SK-N-SH (cell line): ENCODE measurements around the gene RERG. TPM values are rescaled to one million over a fixed set of nuclear protein-coding genes. Genes with fewer than 3 reads are reported as not detected.

Experiments used
- CTCF ChIA-PET: fragments of 300-600, 350-600 bp; formaldehyde crosslinking; extraction: SDS; loops from one replicate; lab custom pipeline; 2021; lab: Yijun Ruan, JAX
- POLR2A ChIA-PET: fragments of 350-600 bp; sonication (Branson Sonifier 250); formaldehyde crosslinking; extraction: SDS; loops from one replicate; lab custom pipeline; 2020; ENCODE audit warnings: antibody characterized with exemption, inconsistent platforms; lab: Yijun Ruan, JAX
- DNase-seq: peaks from one replicate; pipeline ENCODE4 v3.0.0; 2012
- H2AFZ ChIP-seq: fragments of 200-600 bp; sonication (generic); 2 replicates; pipeline ENCODE4 v1.8.1; 2016; ENCODE audit warnings: antibody characterized with exemption, mild to moderate bottlenecking, low read depth
- H3F3A ChIP-seq: fragments of 200-600 bp; sonication (generic); replicated peaks from 2 replicates; pipeline ENCODE3; 2016; ENCODE audit warnings: antibody characterized with exemption, mild to moderate bottlenecking; ENCODE audit not compliant: insufficient read depth
- H3K27ac ChIP-seq, 2 experiments: fragments of 200-500 bp in 1 of 2; fragments of 200-600 bp in 1 of 2; sonication (Bioruptor generic) in 1 of 2; sonication (generic), shearing (Covaris generic) in 1 of 2; 2 replicates each; pipeline versions ENCODE4 v1.5.1 to v1.6.1; 2014 to 2016; ENCODE audit warnings: low read depth in 2 of 2, inconsistent platforms in 1 of 2, low read length in 1 of 2, mild to moderate bottlenecking in 1 of 2, mixed read lengths in 1 of 2
- H3K27me3 ChIP-seq: fragments of 200-600 bp; sonication (generic), shearing (Covaris generic); 2 replicates; pipeline ENCODE4 v1.6.1; 2016; ENCODE audit warnings: mixed run types; ENCODE audit not compliant: insufficient read depth
- H3K36me3 ChIP-seq, 2 experiments: fragments of 200-500 bp in 1 of 2; fragments of 200-600 bp in 1 of 2; sonication (Bioruptor generic) in 1 of 2; sonication (generic) in 1 of 2; replicated peaks in 1 of 2; 2 replicates each; pipeline versions ENCODE3 to v1.5.1; 2014 to 2016; ENCODE audit warnings: low read length in 1 of 2, mild to moderate bottlenecking in 1 of 2; ENCODE audit not compliant: insufficient read depth in 2 of 2, control insufficient read depth in 1 of 2
- H3K4me1 ChIP-seq, 2 experiments: fragments of 200-500 bp in 1 of 2; fragments of 200-600 bp in 1 of 2; sonication (Bioruptor generic) in 1 of 2; sonication (generic), shearing (Covaris generic) in 1 of 2; 2 replicates each; pipeline versions ENCODE4 v1.5.1 to v1.6.1; 2014 to 2016; ENCODE audit warnings: low read depth in 1 of 2, low read length in 1 of 2, mixed run types in 1 of 2; ENCODE audit not compliant: insufficient read depth in 2 of 2, control insufficient read depth in 1 of 2
- H3K4me2 ChIP-seq: fragments of 200-600 bp; sonication (generic), shearing (Covaris generic); 2 replicates; pipeline ENCODE4 v1.6.1; 2017; ENCODE audit warnings: mixed run types
- H3K4me3 ChIP-seq, 2 experiments: fragments of 200-500 bp in 1 of 2; fragments of 200-600 bp in 1 of 2; sonication (Bioruptor generic) in 1 of 2; sonication (generic), shearing (Covaris generic) in 1 of 2; 2 replicates each; pipeline versions ENCODE4 v1.5.1 to v1.8.1; 2014 to 2016; ENCODE audit warnings: low read depth in 2 of 2, inconsistent platforms in 1 of 2, low read length in 1 of 2, mild to moderate bottlenecking in 1 of 2, mixed read lengths in 1 of 2, moderate library complexity in 1 of 2
- H3K79me2 ChIP-seq: fragments of 200-600 bp; sonication (generic); 2 replicates; pipeline ENCODE4 v1.8.1; 2017; ENCODE audit warnings: mild to moderate bottlenecking; ENCODE audit not compliant: insufficient read depth
- H3K9ac ChIP-seq: fragments of 200-600 bp; sonication (generic); 2 replicates; pipeline ENCODE4 v1.6.1; 2017; ENCODE audit warnings: mixed run types
- H3K9me2 ChIP-seq: fragments of 200-600 bp; sonication (generic); 2 replicates; pipeline ENCODE4 v1.6.1; 2017; ENCODE audit warnings: mixed run types
- H3K9me3 ChIP-seq: fragments of 200-600 bp; sonication (generic); 2 replicates; pipeline ENCODE4 v1.6.1; 2017; ENCODE audit warnings: mixed run types, mild to moderate bottlenecking, moderate library complexity
- H4K20me1 ChIP-seq: fragments of 200-600 bp; sonication (generic); 2 replicates; pipeline ENCODE4 v1.6.1; 2017; ENCODE audit warnings: mild to moderate bottlenecking, mixed run types; ENCODE audit not compliant: insufficient read depth
- FOSL2 ChIP-seq: IDR thresholded peaks from 2 replicates; pipeline ENCODE4 v1.4.0; 2012; ENCODE audit warnings: low read depth, mild to moderate bottlenecking, moderate library complexity, borderline replicate concordance
- FOXJ3 ChIP-seq: sonication (generic); formaldehyde crosslinking; IDR thresholded peaks from 2 replicates; pipeline ENCODE4 v1.5.1; 2020; ENCODE audit warnings: mild to moderate bottlenecking, missing genetic modification reagents
- FOXM1 ChIP-seq: IDR thresholded peaks from 2 replicates; pipeline ENCODE4 v1.4.0; 2012; ENCODE audit warnings: low read depth, mild to moderate bottlenecking
- GABPA ChIP-seq: IDR thresholded peaks from 2 replicates; pipeline ENCODE4 v1.4.0; 2012; ENCODE audit warnings: low read depth, mild to moderate bottlenecking
- GATA2 ChIP-seq: sonication (generic); formaldehyde crosslinking; IDR thresholded peaks from 2 replicates; pipeline ENCODE4 v1.5.0; 2020; ENCODE audit warnings: mild to moderate bottlenecking, missing genetic modification reagents
- MAX ChIP-seq: IDR thresholded peaks from 2 replicates; pipeline ENCODE4 v1.4.0; 2012; ENCODE audit warnings: low read depth
- MEF2A ChIP-seq: IDR thresholded peaks from 2 replicates; pipeline ENCODE4 v1.4.0; 2012; ENCODE audit warnings: low read depth, borderline replicate concordance
- NFIC ChIP-seq: IDR thresholded peaks from 2 replicates; pipeline ENCODE4 v1.4.0; 2012; ENCODE audit warnings: borderline replicate concordance
- NRF1 ChIP-seq: IDR thresholded peaks from 2 replicates; pipeline ENCODE4 v1.6.1; 2012; ENCODE audit warnings: low read depth, mild to moderate bottlenecking, low read length
- POLR2AphosphoS5 ChIP-seq: IDR thresholded peaks from 2 replicates; pipeline ENCODE4 v1.6.1; 2012; ENCODE audit warnings: low read depth, low read length
- RAD21 ChIP-seq: IDR thresholded peaks from 2 replicates; pipeline ENCODE4 v1.6.1; 2012; ENCODE audit warnings: mild to moderate bottlenecking, low read length
- RCOR1 ChIP-seq: fragments of 150-350 bp; IDR thresholded peaks from 2 replicates; pipeline ENCODE4 v1.6.1; 2017; ENCODE audit warnings: antibody characterized with exemption, low read length
- REST ChIP-seq: IDR thresholded peaks from 2 replicates; pipeline ENCODE4 v1.6.1; 2012; ENCODE audit warnings: mild to moderate bottlenecking, low read depth, low read length, moderate library complexity
- SIN3A ChIP-seq: IDR thresholded peaks from 2 replicates; pipeline ENCODE4 v1.6.1; 2012; ENCODE audit warnings: low read depth, mild to moderate bottlenecking, low read length, moderate library complexity, borderline replicate concordance
- SMC3 ChIP-seq: IDR thresholded peaks from 2 replicates; pipeline ENCODE4 v1.6.1; 2012; ENCODE audit warnings: low read depth, low read length, improper control_type of control experiment
- TCF12 ChIP-seq: IDR thresholded peaks from 2 replicates; pipeline ENCODE4 v1.4.0; 2012
- TEAD4 ChIP-seq: IDR thresholded peaks from 2 replicates; pipeline ENCODE4 v1.4.0; 2012; ENCODE audit warnings: mild to moderate bottlenecking, borderline replicate concordance; ENCODE audit not compliant: insufficient read depth
- USF1 ChIP-seq: IDR thresholded peaks from 2 replicates; pipeline ENCODE4 v1.4.0; 2012; ENCODE audit warnings: low read depth, borderline replicate concordance
- YY1 ChIP-seq: IDR thresholded peaks from 2 replicates; pipeline ENCODE4 v1.4.0; 2012; ENCODE audit warnings: low read depth, mild to moderate bottlenecking
- WGBS: methylation state at CpG from one replicate; pipeline ENCODE4 v1.1.6; 2017; ENCODE audit warnings: low lambda C conversion rate; 5-methylcytosine and 5-hydroxymethylcytosine counted together
- polyA plus RNA-seq, 3 experiments: library from polyadenylated mRNA; depleted of rRNA; stranded (reverse); fragments of >200 nt; gene quantifications; 2 replicates each; pipeline ENCODE4 v1.2.3, GENCODE V29; 2012

The RERG gene
- polyA plus RNA-seq, 1 of the 3 experiments (the other 2 are of a cell fraction): 0.49 TPM

- Histone ChIP-seq H3K79me2 (no peaks in the 10 kb centered on the region), H3K27ac (no peak overlapping the region), H3K4me3 (no peak overlapping the region), H3K4me1 (no peaks in the 10 kb centered on the region), H3K9ac (no peak overlapping the region), H3K36me3 (no peaks in the 10 kb centered on the region), H2AFZ (no peak overlapping the region), H3K9me3 (no peaks in the 10 kb centered on the region), H3K9me2 (no peaks in the 10 kb centered on the region), H3K27me3 (no peaks in the 10 kb centered on the region; the same call in 1 of the 2 replicates), H3K4me2 (no peak overlapping the region), H4K20me1 (no peaks in the 10 kb centered on the region), H3F3A (peaks cover 12% of the 10 kb centered on the region)
- 45% methylated on average over 2 of the region's 2 CpGs for WGBS
- ChIA-PET CTCF (interaction anchor here (0.9 to 1.4 kb wide), 6 partner anchors 8 to 975 kb away, joined by 3 to 6 read pairs (median 3); partner anchors contain the start of gene RERG), POLR2A (no interaction called here)
- TF ChIP-seq GABPA: no peak
- TF ChIP-seq GATA2 (CRISPR knock-in tag): no peak
- TF ChIP-seq FOSL2: no peak
- TF ChIP-seq NRF1: no peak
- no peak for TF ChIP-seq SMC3
- no peak for TF ChIP-seq TCF12
- TF ChIP-seq MAX: no peak
- TF ChIP-seq MEF2A: no peak
- no peak for TF ChIP-seq REST
- no peak for TF ChIP-seq POLR2AphosphoS5
- TF ChIP-seq FOXJ3: no peak
- no peak for TF ChIP-seq TEAD4
- TF ChIP-seq YY1: no peak
- no peak for TF ChIP-seq RCOR1
- TF ChIP-seq FOXM1: no peak
- no peak for TF ChIP-seq RAD21
- TF ChIP-seq NFIC: no peak
- no peak for TF ChIP-seq SIN3A
- no peak for TF ChIP-seq USF1
- DNase-seq: no peak
Measured at GRCh38 chr12:15212930-15213329, 8.3 kb downstream of the RERG start.
